K562 (cell line): ENCODE measurements around the gene KCTD11. TPM values are rescaled to one million over a fixed set of nuclear protein-coding genes. Genes with fewer than 3 reads are reported as not detected.
"Not testable (repeated sequence)": the region's sequence is repeated elsewhere in the genome, so short reads cannot be mapped to it uniquely, and the experiment has no call there.

Experiments
- ATF1 ChIP-seq, 2 experiments: fragments of 450-650 bp in 1 of 2; IDR thresholded peaks; 2 replicates each; pipeline ENCODE4 v1.6.1; 2016; ENCODE audit warnings: missing compliant biosample characterization in 1 of 2, missing genetic modification characterization in 1 of 2
- ATF7 ChIP-seq: fragments of 450-650 bp; IDR thresholded peaks from 2 replicates; pipeline ENCODE4 v1.7.1; 2014; ENCODE audit warnings: mild to moderate bottlenecking, moderate library complexity
- C11orf30 ChIP-seq: fragments of 450-650 bp; IDR thresholded peaks from 2 replicates; pipeline ENCODE4 v1.6.1; 2016; ENCODE audit warnings: low read depth, mild to moderate bottlenecking
- CBFA2T2 ChIP-seq: fragments of 450-650 bp; conservative IDR thresholded peaks from 2 replicates; pipeline ENCODE4 v1.6.1; 2017; ENCODE audit warnings: mild to moderate bottlenecking
- CTBP1 ChIP-seq: fragments of 450-650 bp; IDR thresholded peaks from 2 replicates; pipeline ENCODE4 v1.6.1; 2016; ENCODE audit warnings: borderline replicate concordance
- CXXC5 ChIP-seq: fragments of 250-450 bp; sonication (Bioruptor Pico); IDR thresholded peaks from 2 replicates; pipeline ENCODE4 v1.8.0; 2022; ENCODE audit warnings: inconsistent platforms, mild to moderate bottlenecking, moderate library complexity
- DACH1 ChIP-seq: fragments of 450-650 bp; IDR thresholded peaks from 2 replicates; pipeline ENCODE4 v1.6.1; 2018; ENCODE audit not compliant: partially characterized antibody
- L3MBTL2 ChIP-seq: fragments of 450-650 bp; IDR thresholded peaks from 2 replicates; pipeline ENCODE4 v1.6.1; 2016; ENCODE audit warnings: mild to moderate bottlenecking, moderate library complexity
- LEF1 ChIP-seq: fragments of 450-650 bp; IDR thresholded peaks from 2 replicates; pipeline ENCODE4 v1.6.1; 2016; ENCODE audit warnings: mild to moderate bottlenecking
- MAFG ChIP-seq: fragments of 450-650 bp; conservative IDR thresholded peaks from 2 replicates; pipeline ENCODE4 v1.6.1; 2016; ENCODE audit warnings: missing genetic modification characterization, missing compliant biosample characterization
- MEIS2 ChIP-seq: fragments of 450-650 bp; IDR thresholded peaks from 2 replicates; pipeline ENCODE4 v1.6.1; 2014; ENCODE audit warnings: mild to moderate bottlenecking; ENCODE audit not compliant: partially characterized antibody
- REST ChIP-seq, 2 experiments: fragments of 450-650 bp; formaldehyde crosslinking in 1 of 2; IDR thresholded peaks; 2 replicates each; pipeline versions ENCODE4 v1.4.0 to v1.6.1; 2014 to 2020; ENCODE audit warnings: mild to moderate bottlenecking in 2 of 2, borderline replicate concordance in 1 of 2, low read depth in 1 of 2
- SP1 ChIP-seq: sonication (generic); formaldehyde crosslinking; IDR thresholded peaks from 2 replicates; pipeline ENCODE4 v1.8.1; 2022; ENCODE audit warnings: mild to moderate bottlenecking, missing genetic modification reagents
- TFE3 ChIP-seq: fragments of 450-650 bp; formaldehyde crosslinking; IDR thresholded peaks from 2 replicates; pipeline ENCODE4 v1.4.0; 2020; ENCODE audit warnings: mild to moderate bottlenecking, mixed read lengths
- USF1 ChIP-seq: sonication (generic); formaldehyde crosslinking; IDR thresholded peaks from 2 replicates; pipeline ENCODE4 v1.9.0; 2022; ENCODE audit warnings: mild to moderate bottlenecking, missing genetic modification reagents
- ZFX ChIP-seq: sonication (generic); formaldehyde crosslinking; IDR thresholded peaks from 2 replicates; pipeline ENCODE4 v1.8.0; 2022; ENCODE audit warnings: mild to moderate bottlenecking, missing genetic modification reagents, moderate library complexity
- polyA plus RNA-seq, 8 experiments: library from polyadenylated mRNA; depleted of rRNA in 4 of 8; stranded (reverse) in 5 of 8; unstranded in 3 of 8; fragments of >200 nt; fragmentation: Nextera tagmentation in 2 of 8; fragmentation: Illumina TruSeq in 1 of 8; extraction: Ambion mirVana in 2 of 8; extraction: Trizol in 1 of 8; gene quantifications; 2 replicates each; pipeline versions ENCODE4 v1.2.1 to v1.2.3, GENCODE V29; 2011 to 2014; ENCODE audit warnings: inconsistent platforms in 1 of 8, missing spikeins in 1 of 8
- total RNA-seq, 7 experiments: library from RNA; depleted of rRNA in 6 of 7; stranded (reverse); fragments of >200 nt in 6 of 7; fragmentation: Illumina TruSeq in 2 of 7; extraction: Trizol in 2 of 7; gene quantifications; 2 replicates each; pipeline versions ENCODE4 v1.2.1 to v1.2.3, GENCODE V29; 2011 to 2021; ENCODE audit warnings: low replicate concordance in 1 of 7

KCTD11 gene
- total and polyA plus RNA-seq, 9 of the 15 experiments (the other 6 are each of a cell fraction or from before 2014, with no cell fraction given), result 0.01 to 3.2 (median 2.5) TPM; not detected in 1

GRCh38 chr17:7332600-7333069, 19.3 kb upstream of the KCTD11 start (continued):
- TF ChIP-seq REST (IDR thresholded peaks at IDR 0.05; ENCODE audit: borderline replicate concordance) (peak; percentile 48; the same call in 1 of the 2 replicates), LEF1 (peak; percentile 97), DACH1 (peak; percentile 15), CTBP1 (0 out of 2 replicates have a peak, but pooled peaks have one; percentile 48), ZFX (CRISPR knock-in tag) (peak; percentile 25; the same call in 1 of the 2 replicates), SP1 (CRISPR knock-in tag) (peak; percentile 33; the same call in 1 of the 2 replicates), L3MBTL2 (peak; percentile 57; the same call in 1 of the 2 replicates), CXXC5 (peak; percentile 28; the same call in 1 of the 2 replicates), USF1 (CRISPR knock-in tag) (peak; percentile 84), CBFA2T2 (peak; percentile 90), ATF7 (peak; percentile 85), TFE3 (CRISPR knock-in tag) (peak; percentile 99), MAFG (peak; percentile 83), C11orf30 (peak; percentile 88), MEIS2 (peak; percentile 80), ATF1 (tag; IDR thresholded peaks at IDR 0.05) (peak; percentile 30; the same call in 1 of the 2 replicates)
- not testable (repeated sequence) for TF ChIP-seq REST (CRISPR knock-in tag; IDR thresholded peaks at IDR 0.05; ENCODE audit: low read depth); ATF1 (CRISPR knock-in tag; IDR thresholded peaks at IDR 0.05)
